Measurements from ENCODE around the gene RUNDC1.
"Not testable (repeated sequence)": the region's sequence is repeated elsewhere in the genome, so short reads cannot be mapped to it uniquely, and the experiment has no call there.

The RUNDC1 gene

GRCh38 chr17:42991471-42991870 is 11.1 kb downstream of the RUNDC1 start:
- DNase-seq = no peak

GRCh38 chr17:42992872-42993271 is 12.5 kb downstream of the RUNDC1 start:
- DNase-seq = no peak

- not testable (repeated sequence) for DNase-seq
These were observed 13.5 kb downstream of the RUNDC1 start for GRCh38 chr17:42993913-42994312.

GRCh38 chr17:42997390-42997983 is 17.1 kb downstream of the RUNDC1 start:
- no peak for DNase-seq

GRCh38 chr17:42997984-42998938 is 17.9 kb downstream of the RUNDC1 start, which contains the start of gene RPL27:
Gene RPL27, plus strand, starts transcription at chr17:42998419. Its CDS starts 332 bp downstream, at chr17:42998751.
- peak; percentile 80 to 100 (median 97) for DNase-seq

GRCh38 chr17:42999003-42999525 is 18.7 kb downstream of the RUNDC1 start:
- no peak for DNase-seq

- not testable (repeated sequence) for DNase-seq
These were observed 20.5 kb downstream of the RUNDC1 start for GRCh38 chr17:43000894-43001293.

GRCh38 chr17:43003542-43004172 is 23.3 kb downstream of the RUNDC1 start:
- peak in 1 of 14 donors; percentile 13 for DNase-seq

GRCh38 chr17:43006639-43007551 is 26.5 kb downstream of the RUNDC1 start, which contains the start of gene IFI35:
Gene IFI35, plus strand, starts transcription at chr17:43006784. Its CDS starts 164 bp downstream, at chr17:43006948.
- DNase-seq = peak in 11 of 14 donors; percentile 35 to 80 (median 59)

- DNase-seq = no peak
These were observed 30.4 kb downstream of the RUNDC1 start for GRCh38 chr17:43010667-43011308.

GRCh38 chr17:43011728-43012472 is 31.5 kb downstream of the RUNDC1 start:
- DNase-seq = no peak

- DNase-seq = no peak
These were observed 32.9 kb downstream of the RUNDC1 start for GRCh38 chr17:43013296-43013695.

GRCh38 chr17:43014020-43014648 is 33.8 kb downstream of the RUNDC1 start:
- no peak for DNase-seq

GRCh38 chr17:43014649-43015542 is 34.5 kb downstream of the RUNDC1 start:
- DNase-seq = no peak

- no peak for DNase-seq
These were observed 35.2 kb downstream of the RUNDC1 start for GRCh38 chr17:43015579-43015978.

GRCh38 chr17:43016216-43016615 is 35.9 kb downstream of the RUNDC1 start:
- DNase-seq = no peak

GRCh38 chr17:43018008-43018853 is 37.9 kb downstream of the RUNDC1 start:
- DNase-seq = peak in 1 of 14 donors; percentile 10

GRCh38 chr17:43018932-43019331 is 38.6 kb downstream of the RUNDC1 start:
- DNase-seq = no peak
